HepG2 (cell line): ENCODE measurements around the gene CNP. TPM values are rescaled to one million over a fixed set of nuclear protein-coding genes. Genes with fewer than 3 reads are reported as not detected.

Source experiments
- ATAC-seq: fragments of 200-7000 bp; cut with Tn5 transposase; 3 replicates; pipeline ENCODE4 v1.9.1; 2020; ENCODE audit warnings: mild to moderate bottlenecking, moderate library complexity
- BruUV-seq: library from RNA; stranded (reverse); fragments of 400-500 nt; replicated peaks from 2 replicates; lab custom pipeline; 2021; lab: Mats Ljungman, UMichigan
- CTCF ChIA-PET: fragments of 300-600 bp; formaldehyde crosslinking; extraction: SDS; loops from one replicate; lab custom pipeline; 2021; ENCODE audit warnings: low total read pairs, inconsistent platforms, low intra/inter-chr PET ratio; lab: Yijun Ruan, JAX
- POLR2A ChIA-PET: fragments of 350-600 bp; sonication (Branson Sonifier 250); formaldehyde crosslinking; loops from one replicate; lab custom pipeline; 2020; ENCODE audit warnings: antibody characterized with exemption, inconsistent platforms; lab: Yijun Ruan, JAX
- DNase-seq: peaks from one replicate; pipeline ENCODE4 v3.0.0-alpha.2; 2015; ENCODE audit warnings: low spot score
- FAIRE-seq: peaks from 3 replicates; lab custom pipeline; 2011; peaks lifted over from hg19 to GRCh38; lab: Jason Lieb, UNC
- H2AFZ ChIP-seq: one replicate; pipeline ENCODE4 v1.6.1; 2011; ENCODE audit warnings: low read length, inconsistent platforms
- H3K27ac ChIP-seq: fragments of 300-600 bp; 3 replicates; pipeline ENCODE4 v1.8.0; 2011; ENCODE audit warnings: mixed run types, mild to moderate bottlenecking, mixed read lengths, low read length, inconsistent platforms; ENCODE audit not compliant: insufficient read depth; ENCODE audit errors: extremely low read length
- H3K27me3 ChIP-seq, 2 experiments: fragments of 200-600 bp in 1 of 2; 2 replicates in 1 of 2; 3 replicates in 1 of 2; pipeline versions ENCODE4 v1.6.0 to v1.8.0; 2011; ENCODE audit warnings: low read length in 2 of 2, mild to moderate bottlenecking in 2 of 2, moderate library complexity in 2 of 2, inconsistent platforms in 1 of 2; ENCODE audit not compliant: insufficient read depth in 2 of 2, control insufficient read depth in 1 of 2
- H3K36me3 ChIP-seq, 2 experiments: fragments of 200-600 bp in 1 of 2; replicated peaks in 1 of 2; 2 replicates in 1 of 2; 3 replicates in 1 of 2; pipeline versions ENCODE4 v1.5.1 to v1.8.0; 2011; ENCODE audit warnings: low read length in 2 of 2, inconsistent platforms in 1 of 2; ENCODE audit not compliant: insufficient read depth in 2 of 2, control insufficient read depth in 1 of 2
- H3K4me1 ChIP-seq: 2 replicates; pipeline ENCODE4 v1.5.1; 2012; ENCODE audit warnings: low read length, inconsistent platforms; ENCODE audit not compliant: insufficient read depth
- H3K4me2 ChIP-seq: 2 replicates; pipeline ENCODE4 v1.6.0; 2011; ENCODE audit warnings: low read depth, low read length, inconsistent platforms
- H3K4me3 ChIP-seq, 3 experiments: fragments of 200-600 bp in 1 of 3; sonication (generic), shearing (Covaris generic) in 1 of 3; replicated peaks in 1 of 3; 2 replicates each; pipeline ENCODE4 v1.5.1; 2011 to 2016; ENCODE audit warnings: low read length in 3 of 3, inconsistent platforms in 2 of 3, low read depth in 2 of 3, mild to moderate bottlenecking in 2 of 3, control low read depth in 1 of 3, mixed read lengths in 1 of 3; ENCODE audit not compliant: insufficient read depth in 1 of 3
- H3K79me2 ChIP-seq: one replicate; pipeline ENCODE4 v1.6.1; 2011; ENCODE audit warnings: low read length, inconsistent platforms; ENCODE audit not compliant: insufficient read depth
- H3K9ac ChIP-seq: 2 replicates; pipeline ENCODE4 v1.6.0; 2011; ENCODE audit warnings: mild to moderate bottlenecking, low read depth, low read length, inconsistent platforms; ENCODE audit not compliant: insufficient read depth
- H3K9me3 ChIP-seq: 2 replicates; pipeline ENCODE4 v1.5.1; 2012; ENCODE audit warnings: mild to moderate bottlenecking, low read length
- H4K20me1 ChIP-seq: 2 replicates; pipeline ENCODE4 v1.6.0; 2011; ENCODE audit warnings: inconsistent platforms, mild to moderate bottlenecking, low read length, moderate library complexity; ENCODE audit not compliant: insufficient read depth
- CREB1 ChIP-seq, 2 experiments: fragments of 450-650 bp in 1 of 2; IDR thresholded peaks; 2 replicates each; pipeline ENCODE4 v1.6.1; 2016 to 2017; ENCODE audit warnings: control low read depth in 1 of 2, mild to moderate bottlenecking in 1 of 2, missing compliant biosample characterization in 1 of 2, missing genetic modification characterization in 1 of 2
- ETV6 ChIP-seq: sonication (generic); formaldehyde crosslinking; conservative IDR thresholded peaks from 2 replicates; pipeline ENCODE4 v1.4.0; 2020; ENCODE audit warnings: missing genetic modification reagents
- EZH2 ChIP-seq: conservative IDR thresholded peaks from 2 replicates; pipeline ENCODE4 v1.6.1; 2012; ENCODE audit warnings: mild to moderate bottlenecking, low read depth, low read length, moderate library complexity
- KMT2B ChIP-seq: IDR thresholded peaks from 2 replicates; pipeline ENCODE4 v1.6.1; 2016; ENCODE audit warnings: missing genetic modification reagents, missing compliant biosample characterization
- MAF1 ChIP-seq: sonication (generic); formaldehyde crosslinking; IDR thresholded peaks from 2 replicates; pipeline ENCODE4 v1.5.0; 2020; ENCODE audit warnings: missing genetic modification reagents, borderline replicate concordance
- MBNL3 ChIP-seq: fragments of 250-450 bp; sonication (Bioruptor Pico); conservative IDR thresholded peaks from 2 replicates; pipeline ENCODE4 v1.8.0; 2022; ENCODE audit warnings: mild to moderate bottlenecking, inconsistent platforms
- RXRB ChIP-seq: IDR thresholded peaks from 2 replicates; pipeline ENCODE4 v1.6.1; 2016; ENCODE audit warnings: borderline replicate concordance, missing genetic modification reagents, missing compliant biosample characterization
- SIX1 ChIP-seq: sonication (generic); formaldehyde crosslinking; IDR thresholded peaks from 2 replicates; pipeline ENCODE4 v1.4.0; 2020; ENCODE audit warnings: missing genetic modification reagents, borderline replicate concordance
- SMAD1 ChIP-seq: sonication (generic); formaldehyde crosslinking; IDR thresholded peaks from 2 replicates; pipeline ENCODE4 v1.4.0; 2020; ENCODE audit warnings: missing genetic modification reagents, low read depth, mild to moderate bottlenecking, borderline replicate concordance
- ZNF136 ChIP-seq: sonication (generic); formaldehyde crosslinking; IDR thresholded peaks from 2 replicates; pipeline ENCODE4 v1.8.1; 2022; ENCODE audit warnings: low read depth, mild to moderate bottlenecking, moderate library complexity, missing genetic modification reagents
- ZNF326 ChIP-seq: sonication (generic); formaldehyde crosslinking; IDR thresholded peaks from 2 replicates; pipeline ENCODE4 v1.4.0; 2020; ENCODE audit warnings: missing genetic modification reagents, borderline replicate concordance
- WGBS: methylation state at CpG from one replicate; pipeline ENCODE4 v1.1.6; 2017; ENCODE audit warnings: low lambda C conversion rate; 5-methylcytosine and 5-hydroxymethylcytosine counted together
- in situ Hi-C: cut with HindIII; loops from 2 replicates; pipeline ENCODE4 v1.10.0; 2017; ENCODE audit warnings: low pct_unique_long_range_greater_than_20kb; ENCODE audit not compliant: extremely low pct_ligation_motif_present
- intact Hi-C: fragments of 100-400 bp; cut with micrococcal nuclease; formaldehyde crosslinking; loops from one replicate; pipeline ENCODE4 v1.10.0; 2022; ENCODE audit not compliant: unreplicated experiment
- polyA plus RNA-seq, 8 experiments: library from polyadenylated mRNA; depleted of rRNA in 3 of 8; stranded (reverse) in 7 of 8; unstranded in 1 of 8; fragments of >200 nt; fragmentation: Illumina TruSeq in 4 of 8; extraction: Trizol in 4 of 8; gene quantifications; 2 replicates each; pipeline versions ENCODE4 v1.2.1 to v1.2.3, GENCODE V29; 2011 to 2016; ENCODE audit warnings: low read depth in 4 of 8, missing spikeins in 1 of 8, mixed read lengths in 1 of 8; ENCODE audit not compliant: insufficient read depth in 1 of 8
- total RNA-seq, 5 experiments: library from RNA; depleted of rRNA; stranded (reverse); fragments of >200 nt; fragmentation: Illumina TruSeq; extraction: Trizol; gene quantifications; 2 replicates each; pipeline ENCODE4 v1.2.3, GENCODE V29; 2016; ENCODE audit warnings: low read depth in 1 of 5
- TF ChIP-seq, protein P1 (sequence below), 2 experiments: fragments of 450-650 bp in 1 of 2; sonication (generic) in 1 of 2; formaldehyde crosslinking in 1 of 2; IDR thresholded peaks; 2 replicates each; pipeline versions ENCODE4 v1.6.1 to v1.8.0; 2016 to 2022; ENCODE audit warnings: antibody characterized with exemption in 1 of 2, mild to moderate bottlenecking in 1 of 2, missing genetic modification reagents in 1 of 2

The CNP gene
- total and polyA plus RNA-seq, 2 of the 13 experiments (the other 11 are each of a cell fraction or from before 2014, with no cell fraction given), result 97.2 to 161 TPM

DNA sequence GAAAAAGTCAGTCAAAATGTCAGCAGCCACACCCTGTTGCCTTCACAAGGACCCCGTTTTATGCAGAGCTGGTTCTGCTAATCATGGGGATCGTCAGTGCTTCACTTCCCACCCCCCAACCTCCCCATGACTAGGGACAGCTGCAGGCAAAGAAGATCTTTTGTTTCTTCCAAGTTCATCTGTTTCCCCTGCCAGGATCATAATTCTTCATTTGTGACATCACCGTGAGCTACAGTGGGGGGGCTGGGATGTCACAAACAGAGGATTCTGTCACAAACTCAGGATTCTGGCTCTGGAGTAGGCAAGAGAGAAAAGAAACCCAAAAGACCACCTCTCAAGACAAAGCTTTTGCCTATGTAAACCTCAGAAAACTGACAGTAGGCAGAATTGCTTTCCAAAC lies 26.0 kb downstream of the CNP start (continued):
- TF ChIP-seq CREB1 (IDR thresholded peaks at IDR 0.05), result peak; percentile 53
- TF ChIP-seq CREB1 (CRISPR knock-in tag; IDR thresholded peaks at IDR 0.05), result no peak
- TF ChIP-seq KMT2B, result no peak

DNA sequence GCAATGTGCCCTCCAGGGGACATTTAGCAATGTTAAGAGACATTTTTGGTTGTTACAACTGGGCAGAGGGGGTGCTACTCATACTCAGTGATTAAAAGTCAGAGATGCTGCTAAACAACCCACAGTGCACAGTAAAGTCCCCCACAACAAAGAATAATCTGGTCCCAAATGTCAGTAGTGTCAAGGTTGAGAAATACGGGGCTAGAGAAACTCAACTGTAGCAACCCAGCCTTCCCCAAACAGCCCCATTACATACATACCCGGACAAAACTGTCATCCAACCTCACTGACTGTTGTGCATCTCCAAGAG lies 30.2 kb downstream of the CNP start:
- CTCF ChIA-PET, result no interaction called here
- H3K27ac ChIP-seq, result no peak overlapping the region
- intact Hi-C loops (no loop called here), in situ Hi-C loops (no loop called here)
- whole genome bisulfite sequencing, result 100% methylated on average over 2 of the region's 2 CpGs
- H3K9me3 ChIP-seq, result no peaks in the 10 kb centered on the region
- H3K4me2 ChIP-seq, result no peak overlapping the region
- no peaks in the 10 kb centered on the region for H3K27me3 ChIP-seq
- H2AFZ ChIP-seq, result no peak overlapping the region
- H3K79me2 ChIP-seq, result peaks cover 14% of the 10 kb centered on the region
- DNase-seq (no peak), ATAC-seq (no peak), FAIRE-seq (no peak)
- BruUV-seq, result no TSS peak
- H4K20me1 ChIP-seq, result no peaks in the 10 kb centered on the region
- TF ChIP-seq ZNF326 (CRISPR knock-in tag) (no peak), MBNL3 (CRISPR knock-in tag) (no peak), ETV6 (CRISPR knock-in tag) (no peak), EZH2 (no peak), RXRB (no peak), SIX1 (no peak), MAF1 (CRISPR knock-in tag) (no peak), SMAD1 (CRISPR knock-in tag) (no peak), ZNF136 (CRISPR knock-in tag) (no peak)
- TF ChIP-seq, protein P1, sequence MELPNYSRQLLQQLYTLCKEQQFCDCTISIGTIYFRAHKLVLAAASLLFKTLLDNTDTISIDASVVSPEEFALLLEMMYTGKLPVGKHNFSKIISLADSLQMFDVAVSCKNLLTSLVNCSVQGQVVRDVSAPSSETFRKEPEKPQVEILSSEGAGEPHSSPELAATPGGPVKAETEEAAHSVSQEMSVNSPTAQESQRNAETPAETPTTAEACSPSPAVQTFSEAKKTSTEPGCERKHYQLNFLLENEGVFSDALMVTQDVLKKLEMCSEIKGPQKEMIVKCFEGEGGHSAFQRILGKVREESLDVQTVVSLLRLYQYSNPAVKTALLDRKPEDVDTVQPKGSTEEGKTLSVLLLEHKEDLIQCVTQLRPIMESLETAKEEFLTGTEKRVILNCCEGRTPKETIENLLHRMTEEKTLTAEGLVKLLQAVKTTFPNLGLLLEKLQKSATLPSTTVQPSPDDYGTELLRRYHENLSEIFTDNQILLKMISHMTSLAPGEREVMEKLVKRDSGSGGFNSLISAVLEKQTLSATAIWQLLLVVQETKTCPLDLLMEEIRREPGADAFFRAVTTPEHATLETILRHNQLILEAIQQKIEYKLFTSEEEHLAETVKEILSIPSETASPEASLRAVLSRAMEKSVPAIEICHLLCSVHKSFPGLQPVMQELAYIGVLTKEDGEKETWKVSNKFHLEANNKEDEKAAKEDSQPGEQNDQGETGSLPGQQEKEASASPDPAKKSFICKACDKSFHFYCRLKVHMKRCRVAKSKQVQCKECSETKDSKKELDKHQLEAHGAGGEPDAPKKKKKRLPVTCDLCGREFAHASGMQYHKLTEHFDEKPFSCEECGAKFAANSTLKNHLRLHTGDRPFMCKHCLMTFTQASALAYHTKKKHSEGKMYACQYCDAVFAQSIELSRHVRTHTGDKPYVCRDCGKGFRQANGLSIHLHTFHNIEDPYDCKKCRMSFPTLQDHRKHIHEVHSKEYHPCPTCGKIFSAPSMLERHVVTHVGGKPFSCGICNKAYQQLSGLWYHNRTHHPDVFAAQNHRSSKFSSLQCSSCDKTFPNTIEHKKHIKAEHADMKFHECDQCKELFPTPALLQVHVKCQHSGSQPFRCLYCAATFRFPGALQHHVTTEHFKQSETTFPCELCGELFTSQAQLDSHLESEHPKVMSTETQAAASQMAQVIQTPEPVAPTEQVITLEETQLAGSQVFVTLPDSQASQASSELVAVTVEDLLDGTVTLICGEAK (IDR thresholded peaks at IDR 0.05), result no peak
- TF ChIP-seq, protein P1 (CRISPR knock-in tag; IDR thresholded peaks at IDR 0.05), result no peak
- POLR2A ChIA-PET, result interaction anchor here (1.0 to 1.3 kb wide), 2 partner anchors 20 to 30 kb away, joined by 3 to 4 read pairs; partner anchors contain the start of genes CNP and DNAJC7
- H3K9ac ChIP-seq, result no peak overlapping the region
- H3K4me1 ChIP-seq, result peaks cover 3% of the 10 kb centered on the region
- no peak overlapping the region for H3K4me3 ChIP-seq
- H3K36me3 ChIP-seq, result peaks cover 45 to 85% of the 10 kb centered on the region in 2 experiments
